ENCODE data around the gene NCLN.
A peak's percentile ranks its signal among the peaks of the same experiment; 100 is the strongest.
"Not testable (repeated sequence)": the region's sequence is repeated elsewhere in the genome, so short reads cannot be mapped to it uniquely, and the experiment has no call there.

Gene NCLN

DNA sequence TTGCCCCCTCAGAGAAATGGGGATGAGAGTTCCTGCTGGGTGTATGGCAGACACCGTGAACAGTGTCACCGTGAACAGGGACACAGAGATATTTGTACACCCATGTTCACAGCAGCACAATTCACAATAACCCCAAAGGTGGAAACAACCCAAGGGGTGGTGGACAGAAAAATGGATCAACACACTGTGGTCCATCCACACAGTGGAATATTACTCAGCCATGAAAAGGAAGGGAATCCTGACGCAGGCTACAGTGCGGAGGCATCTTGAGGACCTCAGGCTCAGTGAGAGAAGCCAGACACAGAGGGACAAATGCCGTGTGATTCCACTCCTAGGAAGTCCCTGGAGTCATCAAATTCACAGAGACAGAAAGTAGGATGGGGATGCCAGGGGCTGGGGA lies 31.1 kb downstream of the NCLN start:
- H3K4me3 ChIP-seq (ENCODE audit: insufficient read depth, low read depth, low read length): no peak overlapping the region
- H3K4me1 ChIP-seq (ENCODE audit: control insufficient read depth, insufficient read depth, low read length): no peaks in the 10 kb centered on the region
- WGBS, 2 experiments: 88 to 95% methylated on average over 5 of the region's 5 CpGs
- no peaks in the 10 kb centered on the region for H3K9me3 ChIP-seq (ENCODE audit: control insufficient read depth, low read length)
- H3K36me3 ChIP-seq (ENCODE audit: control insufficient read depth, insufficient read depth, low read length): no peaks in the 10 kb centered on the region
- no peak overlapping the region for H3K27ac ChIP-seq (ENCODE audit: insufficient read depth, low read depth, low read length, poor library complexity, severe bottlenecking)
- no peaks in the 10 kb centered on the region for H3K27me3 ChIP-seq (ENCODE audit: control insufficient read depth, insufficient read depth, low read length, poor library complexity, severe bottlenecking)

DNA sequence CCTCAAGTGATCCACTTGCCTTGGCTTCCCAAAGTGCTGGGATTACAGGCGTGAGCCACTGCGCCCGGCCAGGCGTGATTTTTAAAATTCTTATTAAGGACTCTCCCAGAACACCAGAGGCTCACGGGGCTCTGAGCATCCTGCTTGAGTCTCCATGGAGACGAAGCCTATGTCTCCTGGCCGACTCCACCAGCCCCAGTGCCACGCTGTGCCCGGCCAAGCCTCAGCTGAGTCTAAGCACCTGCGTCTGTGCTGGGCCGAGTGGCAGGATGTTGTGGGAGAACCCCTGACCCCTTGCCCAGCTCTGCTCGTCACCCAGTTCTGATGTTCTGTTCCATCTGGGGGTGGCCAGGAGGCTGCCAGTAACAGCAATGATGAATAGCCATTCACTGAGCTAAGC lies 34.8 kb downstream of the NCLN start:
- no peak overlapping the region for H3K27ac ChIP-seq (ENCODE audit: insufficient read depth, low read depth, low read length, poor library complexity, severe bottlenecking)
- WGBS, 2 experiments: 83% methylated on average over 12 of the region's 12 CpGs
- H3K4me3 ChIP-seq (ENCODE audit: insufficient read depth, low read depth, low read length): no peak overlapping the region
- no peaks in the 10 kb centered on the region for H3K36me3 ChIP-seq (ENCODE audit: control insufficient read depth, insufficient read depth, low read length)
- H3K4me1 ChIP-seq (ENCODE audit: control insufficient read depth, insufficient read depth, low read length): no peaks in the 10 kb centered on the region
- peaks cover 3% of the 10 kb centered on the region for H3K27me3 ChIP-seq (ENCODE audit: control insufficient read depth, insufficient read depth, low read length, poor library complexity, severe bottlenecking)
- H3K9me3 ChIP-seq (ENCODE audit: control insufficient read depth, low read length): no peaks in the 10 kb centered on the region

GRCh38 chr19:3221576-3221975 lies 35.8 kb downstream of the NCLN start:
- H3K9me3 ChIP-seq (ENCODE audit: control insufficient read depth, low read length); H3K27ac ChIP-seq (ENCODE audit: insufficient read depth, low read depth, low read length, poor library complexity, severe bottlenecking); H3K4me1 ChIP-seq (ENCODE audit: control insufficient read depth, insufficient read depth, low read length); H3K27me3 ChIP-seq (ENCODE audit: control insufficient read depth, insufficient read depth, low read length, poor library complexity, severe bottlenecking); H3K4me3 ChIP-seq (ENCODE audit: insufficient read depth, low read depth, low read length); H3K36me3 ChIP-seq (ENCODE audit: control insufficient read depth, insufficient read depth, low read length): not testable (repeated sequence)
- 87 to 96% methylated on average over 5 of the region's 5 CpGs for WGBS, 2 experiments

- WGBS, 2 experiments: 92 to 94% methylated on average over 5 of the region's 5 CpGs
- H3K4me1 ChIP-seq (ENCODE audit: control insufficient read depth, insufficient read depth, low read length): peaks cover 2% of the 10 kb centered on the region
- H3K27ac ChIP-seq (ENCODE audit: insufficient read depth, low read depth, low read length, poor library complexity, severe bottlenecking): no peak overlapping the region
- H3K9me3 ChIP-seq (ENCODE audit: control insufficient read depth, low read length): no peaks in the 10 kb centered on the region
- H3K27me3 ChIP-seq (ENCODE audit: control insufficient read depth, insufficient read depth, low read length, poor library complexity, severe bottlenecking): peaks cover 11% of the 10 kb centered on the region
- H3K36me3 ChIP-seq (ENCODE audit: control insufficient read depth, insufficient read depth, low read length): no peaks in the 10 kb centered on the region
- H3K4me3 ChIP-seq (ENCODE audit: insufficient read depth, low read depth, low read length): no peak overlapping the region
Observed at GRCh38 chr19:3222709-3223108, 37.0 kb downstream of the NCLN start.

- Histone ChIP-seq H3K4me1 (ENCODE audit: control insufficient read depth, insufficient read depth, low read length) (peaks cover 12% of the 10 kb centered on the region), H3K9me3 (ENCODE audit: control insufficient read depth, low read length) (no peaks in the 10 kb centered on the region), H3K27ac (ENCODE audit: insufficient read depth, low read depth, low read length, poor library complexity, severe bottlenecking) (no peak within 1 kb of the TSS), H3K4me3 (ENCODE audit: insufficient read depth, low read depth, low read length) (peak within 1 kb of the TSS; percentile 52), H3K27me3 (ENCODE audit: control insufficient read depth, insufficient read depth, low read length, poor library complexity, severe bottlenecking) (peaks cover 26% of the 10 kb centered on the region), H3K36me3 (ENCODE audit: control insufficient read depth, insufficient read depth, low read length) (no peaks in the 10 kb centered on the region)
- 2% methylated on average over 93 of the region's 94 CpGs for WGBS, 2 experiments
Observed at GRCh38 chr19:3224346-3225168, 38.8 kb downstream of the NCLN start, which contains the start of gene CELF5. TSS of gene CELF5 (plus strand) at chr19:3224661. CDS start at chr19:3224740, 79 bp downstream.

- Histone ChIP-seq H3K4me3 (ENCODE audit: insufficient read depth, low read depth, low read length) (peak overlapping the region; percentile 52), H3K27me3 (ENCODE audit: control insufficient read depth, insufficient read depth, low read length, poor library complexity, severe bottlenecking) (peaks cover 26% of the 10 kb centered on the region), H3K9me3 (ENCODE audit: control insufficient read depth, low read length) (no peaks in the 10 kb centered on the region), H3K36me3 (ENCODE audit: control insufficient read depth, insufficient read depth, low read length) (no peaks in the 10 kb centered on the region), H3K4me1 (ENCODE audit: control insufficient read depth, insufficient read depth, low read length) (peaks cover 12% of the 10 kb centered on the region), H3K27ac (ENCODE audit: insufficient read depth, low read depth, low read length, poor library complexity, severe bottlenecking) (no peak overlapping the region)
- 0% methylated on average over 6 to 8 of the region's 9 CpGs for WGBS, 2 experiments
Observed at GRCh38 chr19:3225169-3225485, 39.4 kb downstream of the NCLN start.

GRCh38 chr19:3225677-3226093 lies 40.0 kb downstream of the NCLN start:
- WGBS, 2 experiments: 32 to 34% methylated on average over 16 of the region's 16 CpGs
- no peak overlapping the region for H3K27ac ChIP-seq (ENCODE audit: insufficient read depth, low read depth, low read length, poor library complexity, severe bottlenecking)
- no peaks in the 10 kb centered on the region for H3K9me3 ChIP-seq (ENCODE audit: control insufficient read depth, low read length)
- peaks cover 26% of the 10 kb centered on the region for H3K27me3 ChIP-seq (ENCODE audit: control insufficient read depth, insufficient read depth, low read length, poor library complexity, severe bottlenecking)
- no peaks in the 10 kb centered on the region for H3K36me3 ChIP-seq (ENCODE audit: control insufficient read depth, insufficient read depth, low read length)
- peaks cover 12% of the 10 kb centered on the region for H3K4me1 ChIP-seq (ENCODE audit: control insufficient read depth, insufficient read depth, low read length)
- H3K4me3 ChIP-seq (ENCODE audit: insufficient read depth, low read depth, low read length): peak overlapping the region; percentile 33

DNA sequence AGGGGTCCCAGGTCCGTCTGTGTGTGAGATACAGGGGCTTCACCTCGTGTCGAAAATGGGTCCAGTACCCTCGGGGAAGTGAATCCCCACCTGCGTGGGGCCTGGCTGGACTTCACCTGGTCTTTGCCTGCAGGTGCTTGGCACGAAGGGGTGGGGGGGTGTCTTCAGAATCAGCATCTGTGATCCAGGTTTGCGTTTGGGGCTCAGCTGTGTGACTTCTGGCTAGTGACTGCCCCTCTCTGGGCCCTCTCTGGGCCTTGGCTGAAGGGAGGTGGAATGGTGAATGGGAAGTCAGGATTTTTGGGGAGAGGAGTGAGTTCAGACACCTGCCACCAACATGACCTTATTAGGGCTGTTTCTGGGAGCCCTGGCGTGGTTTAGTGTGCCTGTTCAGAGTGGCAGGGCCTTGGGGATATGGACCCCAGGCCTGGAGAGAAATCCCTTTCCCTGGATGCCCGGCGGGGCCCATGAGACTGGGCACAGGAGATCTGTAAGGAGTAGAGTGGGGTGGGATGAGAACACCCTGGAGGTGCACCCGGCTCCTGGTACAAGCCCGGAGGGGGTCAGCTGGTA lies 41.4 kb downstream of the NCLN start:
- H3K27me3 ChIP-seq (ENCODE audit: control insufficient read depth, insufficient read depth, low read length, poor library complexity, severe bottlenecking): peaks cover 26% of the 10 kb centered on the region
- no peaks in the 10 kb centered on the region for H3K36me3 ChIP-seq (ENCODE audit: control insufficient read depth, insufficient read depth, low read length)
- H3K27ac ChIP-seq (ENCODE audit: insufficient read depth, low read depth, low read length, poor library complexity, severe bottlenecking): no peak overlapping the region
- H3K4me1 ChIP-seq (ENCODE audit: control insufficient read depth, insufficient read depth, low read length): peaks cover 12% of the 10 kb centered on the region
- H3K9me3 ChIP-seq (ENCODE audit: control insufficient read depth, low read length): no peaks in the 10 kb centered on the region
- H3K4me3 ChIP-seq (ENCODE audit: insufficient read depth, low read depth, low read length): no peak overlapping the region
- WGBS, 2 experiments: 82 to 84% methylated on average over 12 of the region's 12 CpGs

- Histone ChIP-seq H3K9me3 (ENCODE audit: control insufficient read depth, low read length) (no peaks in the 10 kb centered on the region), H3K36me3 (ENCODE audit: control insufficient read depth, insufficient read depth, low read length) (no peaks in the 10 kb centered on the region), H3K4me1 (ENCODE audit: control insufficient read depth, insufficient read depth, low read length) (peaks cover 12% of the 10 kb centered on the region), H3K27me3 (ENCODE audit: control insufficient read depth, insufficient read depth, low read length, poor library complexity, severe bottlenecking) (peaks cover 26% of the 10 kb centered on the region), H3K27ac (ENCODE audit: insufficient read depth, low read depth, low read length, poor library complexity, severe bottlenecking) (no peak overlapping the region), H3K4me3 (ENCODE audit: insufficient read depth, low read depth, low read length) (no peak overlapping the region)
- 70 to 72% methylated on average over 9 of the region's 9 CpGs for WGBS, 2 experiments
Observed at GRCh38 chr19:3229346-3229743, 43.6 kb downstream of the NCLN start.

GRCh38 chr19:3229888-3230496 lies 44.3 kb downstream of the NCLN start:
- H3K27me3 ChIP-seq (ENCODE audit: control insufficient read depth, insufficient read depth, low read length, poor library complexity, severe bottlenecking): peaks cover 26% of the 10 kb centered on the region
- H3K36me3 ChIP-seq (ENCODE audit: control insufficient read depth, insufficient read depth, low read length): no peaks in the 10 kb centered on the region
- no peak overlapping the region for H3K4me3 ChIP-seq (ENCODE audit: insufficient read depth, low read depth, low read length)
- H3K9me3 ChIP-seq (ENCODE audit: control insufficient read depth, low read length): no peaks in the 10 kb centered on the region
- H3K27ac ChIP-seq (ENCODE audit: insufficient read depth, low read depth, low read length, poor library complexity, severe bottlenecking): no peak overlapping the region
- H3K4me1 ChIP-seq (ENCODE audit: control insufficient read depth, insufficient read depth, low read length): peaks cover 12% of the 10 kb centered on the region
- WGBS, 2 experiments: 90 to 96% methylated on average over 4 of the region's 4 CpGs

Data from ectodermal cell (in vitro differentiated cells).